Spleen (tissue), 7 donors: ENCODE measurements around the gene IPMK.

Experiments
- POLR2A ChIP-seq, 3 donors: fragments of 450-650 bp; IDR thresholded peaks; one replicate each; pipeline ENCODE4 v1.5.1; 2017; ENCODE audit warnings: antibody characterized with exemption in 3 of 3, mild to moderate bottlenecking in 1 of 3
- POLR2AphosphoS5 ChIP-seq, 3 donors: sonication (generic); formaldehyde crosslinking; IDR thresholded peaks; one replicate each; pipeline ENCODE4 v1.5.1; 2017; ENCODE audit warnings: antibody characterized with exemption in 3 of 3
- TF ChIP-seq, protein P1 (sequence below), 11 experiments: fragments of 200-600 bp in 7 of 11; fragments of 450-650 bp in 4 of 11; sonication (generic) in 4 of 11; IDR thresholded peaks in 8 of 11; conservative IDR thresholded peaks in 3 of 11; 1 replicate in 7 of 11; 2 replicates in 4 of 11; pipeline versions ENCODE4 v1.4.0 to v1.8.0; 2016 to 2021; ENCODE audit warnings: antibody characterized with exemption in 11 of 11, inconsistent platforms in 4 of 11, mild to moderate bottlenecking in 1 of 11
- donor health status: DM: no; HTN: no; CAD: no; lungs with moderate emphysema.
- donor health status: DM: no; HTN: no; CAD: no.
- donor health status: DM: no; HTN: no; CAD: no.

DNA sequence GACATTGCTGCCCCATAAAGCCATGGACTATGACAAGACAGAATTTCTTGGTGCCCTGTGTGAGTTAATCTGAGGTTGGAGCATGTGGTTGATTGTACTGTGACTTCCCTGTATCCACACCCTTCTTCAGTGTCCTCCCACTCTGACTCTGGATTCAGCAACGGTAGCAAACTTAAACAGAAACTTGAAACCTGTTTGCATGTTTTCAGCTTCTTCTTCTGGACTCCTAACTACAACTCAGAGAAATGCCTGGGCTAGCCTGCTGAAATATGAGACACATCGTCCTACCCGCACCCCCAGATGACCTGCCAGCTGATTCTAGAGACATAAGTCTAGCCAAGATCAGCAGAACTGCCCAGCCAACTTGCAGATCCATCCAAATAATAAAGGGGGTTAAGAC is 78.4 kb downstream of the IPMK start:
- TF ChIP-seq, protein P1, sequence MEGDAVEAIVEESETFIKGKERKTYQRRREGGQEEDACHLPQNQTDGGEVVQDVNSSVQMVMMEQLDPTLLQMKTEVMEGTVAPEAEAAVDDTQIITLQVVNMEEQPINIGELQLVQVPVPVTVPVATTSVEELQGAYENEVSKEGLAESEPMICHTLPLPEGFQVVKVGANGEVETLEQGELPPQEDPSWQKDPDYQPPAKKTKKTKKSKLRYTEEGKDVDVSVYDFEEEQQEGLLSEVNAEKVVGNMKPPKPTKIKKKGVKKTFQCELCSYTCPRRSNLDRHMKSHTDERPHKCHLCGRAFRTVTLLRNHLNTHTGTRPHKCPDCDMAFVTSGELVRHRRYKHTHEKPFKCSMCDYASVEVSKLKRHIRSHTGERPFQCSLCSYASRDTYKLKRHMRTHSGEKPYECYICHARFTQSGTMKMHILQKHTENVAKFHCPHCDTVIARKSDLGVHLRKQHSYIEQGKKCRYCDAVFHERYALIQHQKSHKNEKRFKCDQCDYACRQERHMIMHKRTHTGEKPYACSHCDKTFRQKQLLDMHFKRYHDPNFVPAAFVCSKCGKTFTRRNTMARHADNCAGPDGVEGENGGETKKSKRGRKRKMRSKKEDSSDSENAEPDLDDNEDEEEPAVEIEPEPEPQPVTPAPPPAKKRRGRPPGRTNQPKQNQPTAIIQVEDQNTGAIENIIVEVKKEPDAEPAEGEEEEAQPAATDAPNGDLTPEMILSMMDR (IDR thresholded peaks at IDR 0.05 in 8 of 11, conservative IDR thresholded peaks at IDR 0.05 in 3 of 11): no peak
- TF ChIP-seq POLR2A (IDR thresholded peaks at IDR 0.05) (no peak), POLR2AphosphoS5 (IDR thresholded peaks at IDR 0.05) (no peak)
